HG02884 (cell line): Measurements from ENCODE around the gene GDF2.

Source experiments
- ATAC-seq: cut with Tn5 transposase; IDR thresholded peaks from one replicate; pipeline ENCODE4 v1.9.1; 2021; ENCODE audit warnings: mild to moderate bottlenecking, moderate library complexity; ENCODE audit not compliant: unreplicated experiment

The GDF2 gene

DNA sequence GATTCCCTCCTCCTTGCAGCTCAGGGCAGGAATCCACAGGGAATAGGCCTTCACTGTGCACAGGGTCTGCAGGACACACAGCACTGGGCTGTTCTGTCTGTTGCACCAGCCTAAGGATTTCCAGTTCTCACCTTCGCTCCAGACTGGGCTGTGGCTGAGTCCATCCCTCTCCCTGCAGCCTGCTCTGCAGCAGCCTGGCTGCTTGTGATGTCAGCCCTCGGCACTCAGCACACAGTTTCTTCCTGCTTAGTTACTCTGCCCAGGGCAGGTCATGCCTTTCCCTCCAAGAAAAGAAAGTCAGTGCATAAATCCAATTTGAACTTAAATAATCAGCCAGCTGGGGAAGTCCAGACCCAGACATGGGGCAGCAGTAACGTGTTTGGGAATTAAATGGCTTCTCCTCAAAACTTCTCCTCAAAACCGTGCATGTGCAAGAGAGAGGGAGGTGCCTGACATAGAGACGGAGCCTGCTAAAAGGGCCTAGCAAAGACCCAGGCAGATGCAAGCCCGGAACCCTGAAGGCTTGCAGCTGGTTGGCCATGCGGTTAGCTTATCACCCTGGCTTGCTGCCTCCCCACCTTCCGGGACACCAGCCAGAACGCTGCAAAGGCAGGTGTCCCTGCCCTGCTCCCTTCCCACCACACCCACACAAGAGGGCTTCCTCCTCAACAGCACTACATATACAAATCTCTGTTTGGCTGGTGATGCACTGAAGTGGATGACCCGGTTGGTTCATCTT, 10.9 kb upstream of the GDF2 start:
- ATAC-seq, result no peak

DNA sequence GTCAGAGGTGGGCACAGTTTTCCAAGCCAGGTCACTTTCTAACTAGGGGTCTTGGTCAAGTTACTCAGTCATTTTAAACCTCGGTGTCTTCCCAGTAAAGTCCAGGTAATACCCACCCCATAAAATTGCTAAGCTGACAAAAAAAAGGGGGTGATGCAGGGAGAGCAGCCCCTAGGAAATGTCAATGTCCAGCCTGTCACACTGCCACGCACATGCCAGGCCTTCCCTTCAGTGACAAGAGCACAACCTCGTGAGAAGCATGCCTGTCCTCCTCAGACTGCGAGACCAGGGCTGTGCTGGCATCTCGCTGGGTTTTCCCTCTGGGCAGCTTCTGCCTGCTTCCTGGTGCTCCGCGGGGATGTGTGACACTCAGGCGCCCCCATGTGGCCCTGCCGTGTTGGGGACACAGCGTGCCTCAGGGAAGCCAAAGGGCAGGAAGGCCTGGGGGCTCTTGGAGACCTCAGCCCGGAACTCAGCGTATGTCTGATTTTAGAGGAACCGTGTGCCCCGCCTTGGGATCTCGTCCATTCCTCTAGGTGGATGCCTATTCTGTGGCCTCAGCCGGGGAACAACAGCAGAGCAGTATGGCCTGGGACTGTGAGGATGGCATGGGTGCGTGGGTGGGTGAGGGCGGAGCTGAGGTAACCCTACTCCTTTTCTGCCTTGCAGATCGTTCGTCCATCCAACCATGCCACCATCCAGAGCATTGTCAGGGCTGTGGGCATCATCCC, 10.2 kb upstream of the GDF2 start:
- ATAC-seq, result no peak

DNA sequence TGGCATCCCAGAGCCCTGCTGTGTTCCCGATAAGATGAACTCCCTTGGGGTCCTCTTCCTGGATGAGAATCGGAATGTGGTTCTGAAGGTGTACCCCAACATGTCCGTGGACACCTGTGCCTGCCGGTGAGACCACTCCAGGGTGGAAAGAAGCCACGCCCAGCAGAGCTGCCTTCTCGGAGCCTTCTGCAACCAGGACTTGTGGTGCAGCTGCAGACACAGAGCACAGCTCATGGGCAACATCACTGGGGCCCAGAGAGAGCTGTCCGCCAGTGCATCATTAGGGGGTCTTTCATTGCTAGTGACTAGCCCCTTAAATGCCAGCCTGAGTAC, 9.6 kb upstream of the GDF2 start:
- ATAC-seq, result no peak

DNA sequence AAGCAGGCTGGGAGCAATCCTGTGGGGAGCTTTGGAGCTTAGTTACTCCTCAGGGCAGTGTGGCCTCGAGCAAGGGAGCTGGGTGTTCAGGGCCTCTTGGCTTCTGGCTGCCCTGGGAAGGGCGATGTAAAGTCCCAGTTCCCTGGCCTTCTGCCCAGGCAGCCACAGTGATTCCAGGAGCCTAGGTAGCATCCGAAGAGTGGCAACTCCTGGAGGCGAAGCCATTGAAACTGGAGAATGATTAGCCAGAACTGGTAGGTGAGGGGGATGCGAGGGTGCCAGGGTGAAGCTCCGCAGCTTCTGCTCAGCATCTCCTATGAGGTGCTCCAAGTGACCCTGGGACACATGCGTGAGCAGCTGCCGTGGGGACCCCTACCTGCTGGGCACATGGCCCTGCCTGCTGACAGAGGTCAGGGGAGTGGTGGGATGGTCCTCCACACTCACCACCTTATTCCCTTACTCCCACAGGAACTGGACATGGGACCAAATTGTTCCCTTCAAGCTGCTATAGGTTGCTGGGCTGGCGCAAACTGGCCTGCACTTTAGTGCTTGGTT, 7.8 kb upstream of the GDF2 start:
- no peak for ATAC-seq

DNA sequence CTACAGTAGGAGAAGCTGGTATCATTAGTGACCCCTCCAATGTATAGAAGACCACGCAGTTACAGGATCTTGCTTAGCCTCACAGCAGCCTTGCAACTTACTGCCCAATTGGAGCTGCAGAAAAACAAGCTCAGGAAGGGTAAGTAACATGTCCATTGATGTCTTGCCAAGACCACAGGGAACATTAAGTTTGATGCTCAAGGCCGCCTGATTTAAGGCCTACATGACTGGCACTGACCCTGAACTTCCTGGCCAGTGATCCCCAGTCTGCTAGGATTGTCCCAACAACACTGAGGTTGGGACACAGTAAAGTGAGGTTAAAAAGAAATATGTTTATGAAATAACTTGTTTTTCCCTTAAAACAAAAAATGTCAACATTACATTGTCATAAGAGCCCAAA, 6.8 kb upstream of the GDF2 start:
- ATAC-seq, result no peak

DNA sequence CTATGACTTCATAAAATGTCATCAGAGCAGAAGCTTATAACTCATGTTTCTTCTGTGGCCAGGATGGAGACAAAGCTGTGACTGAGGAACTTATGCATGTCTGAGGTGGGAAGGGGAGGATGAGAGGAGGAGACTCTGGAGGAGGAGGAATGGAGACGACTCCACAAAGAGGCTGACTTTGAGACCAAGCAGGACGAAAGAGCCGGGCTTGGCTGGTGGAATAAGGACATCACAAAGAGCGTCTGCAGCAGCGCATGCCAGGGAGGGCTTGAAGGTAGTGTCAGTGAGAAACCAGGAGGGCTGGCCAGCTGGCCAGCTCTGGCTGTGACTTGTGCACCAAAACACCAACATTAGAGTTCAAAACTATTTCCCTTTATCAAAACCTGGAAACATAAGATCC, 6.1 kb upstream of the GDF2 start:
- no peak for ATAC-seq

DNA sequence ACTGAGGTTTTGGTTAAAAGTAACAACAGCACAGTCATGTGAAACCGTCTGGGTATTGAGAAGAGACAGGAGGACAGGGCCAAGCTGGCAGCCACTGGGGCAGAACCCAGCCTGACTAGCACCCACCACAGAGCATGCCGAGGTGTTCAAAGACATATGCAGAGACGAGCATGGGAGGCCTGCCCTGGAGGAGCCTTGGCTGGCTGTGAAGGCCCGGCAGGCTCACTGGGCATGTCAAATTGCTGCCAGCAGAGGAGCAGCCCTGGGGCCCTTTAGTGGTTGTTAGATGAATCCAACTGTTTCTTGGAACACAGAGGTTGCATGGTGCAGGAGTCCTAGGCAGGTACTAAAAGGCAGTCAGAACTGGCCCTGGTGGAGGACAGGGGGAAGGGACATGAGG, 5.0 kb upstream of the GDF2 start:
- no peak for ATAC-seq

DNA sequence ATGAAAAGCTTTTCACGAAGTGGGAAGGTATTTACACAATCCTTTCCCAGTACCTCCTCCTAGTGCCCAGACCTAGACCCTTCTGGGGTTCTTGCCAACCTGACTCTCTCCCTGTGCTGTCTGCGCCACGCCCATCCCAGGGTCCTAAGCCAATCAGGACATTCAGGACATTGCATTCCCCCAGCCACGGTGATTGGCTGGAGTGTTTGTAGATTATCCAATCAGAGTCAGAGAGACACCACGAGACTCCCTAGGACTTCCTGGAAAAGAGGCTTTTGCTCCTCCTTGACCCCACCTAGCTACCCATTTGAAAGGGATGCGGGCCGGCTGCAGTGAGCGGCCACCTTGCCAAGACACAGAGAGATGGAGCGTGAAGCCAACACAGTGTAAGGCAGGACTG, 3.5 kb upstream of the GDF2 start:
- ATAC-seq, result no peak

DNA sequence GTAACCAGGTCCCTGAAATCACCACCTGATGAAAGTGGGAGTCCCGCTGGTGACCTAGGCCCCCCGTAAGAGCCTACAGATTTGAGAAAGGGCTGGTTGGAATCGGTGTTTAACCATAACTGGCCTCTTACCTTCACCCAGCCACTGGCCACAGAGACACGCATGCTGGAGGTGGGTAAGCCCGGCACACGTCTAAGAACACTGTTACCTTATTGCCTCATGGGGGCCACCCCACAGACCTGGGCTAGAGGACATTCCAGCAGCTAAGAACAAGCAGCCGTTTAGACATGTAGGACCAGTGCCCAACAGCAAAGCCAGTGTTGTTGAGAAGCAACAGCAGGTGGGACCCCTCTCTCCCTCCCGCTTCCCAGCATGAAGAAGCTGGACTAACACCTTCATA, 2.5 kb upstream of the GDF2 start:
- no peak for ATAC-seq

DNA sequence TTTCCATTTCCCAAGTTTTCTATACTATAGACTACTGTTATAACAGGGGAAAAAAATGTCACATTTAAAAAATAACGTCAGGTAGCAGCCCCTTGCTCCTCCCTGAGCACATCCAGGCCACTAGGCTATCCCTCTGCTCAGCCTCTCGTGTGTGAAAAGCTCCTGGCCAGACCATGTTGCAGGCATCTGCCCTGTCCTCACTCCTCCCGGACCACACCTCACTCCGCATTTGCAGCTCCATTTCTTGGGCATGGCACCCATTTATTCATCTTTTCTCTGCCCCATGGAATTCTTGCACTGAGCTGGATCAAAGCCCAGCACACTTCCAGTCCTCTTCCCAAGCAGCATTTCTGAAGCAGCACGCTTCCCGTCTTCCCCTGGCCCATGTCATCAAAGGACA, 1.4 kb upstream of the GDF2 start:
- ATAC-seq, result no peak

DNA sequence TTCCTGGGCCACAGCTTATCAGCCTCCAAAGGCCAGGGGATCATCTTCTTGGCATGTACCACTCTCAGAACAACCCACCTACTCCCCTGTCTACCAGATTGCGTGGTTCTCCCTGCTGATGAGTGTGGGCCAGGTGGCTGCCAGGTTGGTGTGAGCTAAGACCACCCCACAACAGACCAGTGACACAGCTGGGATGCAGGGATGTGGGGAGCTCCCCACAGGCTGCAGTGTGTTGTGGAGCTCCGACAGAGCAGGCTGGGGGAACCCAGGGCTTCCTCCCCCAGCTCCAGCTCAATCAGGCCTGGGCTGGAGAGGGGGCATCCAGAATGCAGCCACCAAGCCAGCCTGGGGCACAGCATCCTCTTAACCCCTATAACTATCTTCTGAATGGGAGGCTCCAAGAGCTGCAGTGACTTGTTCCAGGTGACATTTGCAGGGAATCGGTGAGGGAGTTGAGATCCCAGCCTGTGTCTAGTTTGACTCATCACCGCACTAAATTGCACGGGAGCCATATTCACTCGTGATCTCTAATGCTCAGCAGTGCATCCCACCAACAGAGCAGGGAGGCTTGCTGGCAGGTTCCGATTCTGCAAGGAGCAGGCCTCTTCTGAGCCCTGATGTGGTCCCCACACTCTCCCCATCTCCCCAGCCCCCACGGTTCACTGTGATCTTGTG, 596 bp upstream of the GDF2 start:
- no peak for ATAC-seq

DNA sequence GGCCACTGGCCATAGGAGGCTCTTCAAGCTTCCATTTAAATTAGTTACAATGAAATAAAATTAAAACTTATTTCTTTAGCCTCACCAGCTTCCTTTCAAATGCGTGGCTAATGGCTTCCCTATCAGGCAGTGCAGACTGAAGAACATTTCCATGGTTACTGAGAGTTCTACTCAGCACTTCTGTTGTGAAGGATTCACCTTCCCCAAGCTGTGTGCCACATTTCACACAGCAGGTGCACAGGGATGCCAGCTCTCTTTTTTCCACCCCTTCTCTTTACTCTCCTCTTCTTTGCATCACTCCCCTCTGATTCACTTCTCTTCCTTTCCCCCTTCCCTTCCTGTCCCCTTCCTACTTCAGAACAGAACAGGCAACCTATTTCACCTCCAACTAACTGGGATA, 833 bp downstream of the GDF2 start:
- ATAC-seq, result no peak

DNA sequence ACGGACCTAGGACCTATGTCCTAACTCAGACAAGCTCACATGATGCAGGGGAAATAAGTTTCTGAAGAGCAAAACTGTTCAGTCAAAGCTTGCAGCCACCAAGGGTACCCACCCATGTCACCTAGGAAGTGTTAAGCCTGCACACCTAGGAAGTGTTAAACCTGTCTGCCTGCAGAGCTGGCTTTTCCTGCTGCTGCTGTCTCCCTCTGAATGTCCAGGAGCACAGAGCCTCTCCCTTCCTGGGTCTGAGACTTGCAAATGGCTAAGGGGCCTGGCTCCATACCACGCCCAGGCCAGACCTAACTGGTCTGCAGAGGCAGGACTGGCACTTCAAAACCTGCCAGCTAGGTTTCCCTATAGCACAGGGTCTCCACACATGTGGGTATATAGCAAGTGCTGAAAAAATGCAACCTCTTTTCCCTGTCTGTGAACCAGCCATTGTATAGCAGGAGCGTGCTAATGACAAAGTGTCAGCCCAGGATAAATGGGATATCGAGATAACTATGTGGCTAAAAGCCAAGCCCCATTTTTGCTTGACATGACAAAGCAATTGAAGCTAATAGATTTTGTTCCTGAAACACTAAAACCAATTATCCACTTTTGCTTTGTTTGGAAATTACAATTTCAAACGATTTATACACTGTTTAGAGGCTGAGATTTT, 1.5 kb downstream of the GDF2 start:
- ATAC-seq, result no peak

DNA sequence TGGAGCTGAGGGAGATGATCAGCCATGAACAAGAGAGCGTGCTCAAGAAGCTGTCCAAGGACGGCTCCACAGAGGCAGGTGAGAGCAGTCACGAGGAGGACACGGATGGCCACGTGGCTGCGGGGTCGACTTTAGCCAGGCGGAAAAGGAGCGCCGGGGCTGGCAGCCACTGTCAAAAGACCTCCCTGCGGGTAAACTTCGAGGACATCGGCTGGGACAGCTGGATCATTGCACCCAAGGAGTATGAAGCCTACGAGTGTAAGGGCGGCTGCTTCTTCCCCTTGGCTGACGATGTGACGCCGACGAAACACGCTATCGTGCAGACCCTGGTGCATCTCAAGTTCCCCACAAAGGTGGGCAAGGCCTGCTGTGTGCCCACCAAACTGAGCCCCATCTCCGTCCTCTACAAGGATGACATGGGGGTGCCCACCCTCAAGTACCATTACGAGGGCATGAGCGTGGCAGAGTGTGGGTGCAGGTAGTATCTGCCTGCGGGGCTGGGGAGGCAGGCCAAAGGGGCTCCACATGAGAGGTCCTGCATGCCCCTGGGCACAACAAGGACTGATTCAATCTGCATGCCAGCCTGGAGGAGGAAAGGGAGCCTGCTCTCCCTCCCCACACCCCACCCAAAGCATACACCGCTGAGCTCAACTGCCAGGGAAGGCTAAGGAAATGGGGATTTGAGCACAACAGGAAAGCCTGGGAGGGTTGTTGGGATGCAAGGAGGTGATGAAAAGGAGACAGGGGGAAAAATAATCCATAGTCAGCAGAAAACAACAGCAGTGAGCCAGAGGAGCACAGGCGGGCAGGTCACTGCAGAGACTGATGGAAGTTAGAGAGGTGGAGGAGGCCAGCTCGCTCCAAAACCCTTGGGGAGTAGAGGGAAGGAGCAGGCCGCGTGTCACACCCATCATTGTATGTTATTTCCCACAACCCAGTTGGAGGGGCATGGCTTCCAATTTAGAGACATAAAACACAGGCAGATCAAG, 3.3 kb downstream of the GDF2 start:
- no peak for ATAC-seq

DNA sequence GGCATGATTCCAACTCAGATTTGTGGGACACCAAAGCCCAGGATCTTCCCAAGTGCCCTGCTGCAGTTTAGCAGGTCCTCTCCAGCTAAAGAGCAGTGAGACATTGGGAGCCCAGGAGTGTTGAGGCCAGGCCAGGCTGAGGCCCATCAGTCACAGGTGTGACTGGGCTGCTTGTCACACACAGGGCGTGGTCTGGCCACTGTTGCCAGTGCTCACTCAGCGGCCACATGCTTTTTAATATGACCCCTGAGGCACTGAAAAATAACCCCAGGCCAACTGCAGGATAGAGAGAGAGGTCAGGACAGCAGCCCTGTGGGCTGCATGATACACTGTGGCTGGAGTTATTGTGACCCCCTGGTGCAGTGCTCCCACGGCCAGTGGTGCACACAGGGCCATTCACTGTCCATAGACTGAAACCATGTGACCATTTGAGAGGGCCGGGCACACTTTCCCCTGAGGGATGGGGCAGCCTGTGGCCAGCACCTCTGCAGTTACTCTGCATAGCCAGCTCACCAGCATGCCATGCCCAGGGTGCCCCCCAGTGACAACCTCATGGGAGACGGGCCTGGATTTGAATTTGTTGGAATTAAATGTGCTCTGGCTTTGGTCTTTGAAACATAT, 4.2 kb downstream of the GDF2 start:
- ATAC-seq, result no peak

DNA sequence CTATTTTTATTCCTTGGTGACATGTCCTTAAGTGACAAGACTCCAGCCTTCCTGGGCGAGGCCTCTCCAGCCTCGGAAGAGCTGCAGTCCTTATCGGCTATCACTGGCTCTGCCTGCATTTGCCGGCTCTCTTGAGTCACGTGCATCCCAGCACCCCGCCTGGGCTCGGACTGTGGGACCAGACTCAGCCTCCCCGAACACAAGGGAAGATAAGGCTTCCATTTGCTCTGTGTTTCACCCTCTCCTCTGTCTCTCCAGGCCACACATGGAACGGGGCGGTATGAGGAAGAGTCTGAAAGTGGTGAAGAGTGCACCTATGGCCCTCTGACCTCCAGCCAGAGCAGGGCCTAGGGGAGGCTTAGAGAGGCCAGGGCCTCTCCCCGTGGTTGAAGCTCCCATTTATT, 4.7 kb downstream of the GDF2 start:
- no peak for ATAC-seq

DNA sequence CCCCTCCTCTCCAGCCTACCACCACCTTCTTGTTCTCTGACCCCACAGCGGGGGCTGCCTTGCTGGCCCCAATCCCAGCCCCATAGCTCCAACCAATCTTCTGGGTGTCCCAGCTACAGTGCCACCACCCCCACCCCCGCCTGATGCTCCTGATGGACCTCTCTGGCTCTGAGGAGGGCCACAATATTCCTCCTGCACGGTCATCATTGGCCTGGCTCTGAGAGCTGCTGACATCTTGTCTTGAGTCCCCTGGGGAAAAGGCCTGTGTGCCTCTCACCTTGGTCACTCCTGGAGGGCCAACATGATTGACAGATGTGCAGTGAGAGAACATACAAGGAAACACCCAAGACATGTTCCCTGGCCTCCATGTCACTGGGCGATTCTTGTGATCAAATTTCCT, 7.6 kb downstream of the GDF2 start:
- ATAC-seq, result no peak

DNA sequence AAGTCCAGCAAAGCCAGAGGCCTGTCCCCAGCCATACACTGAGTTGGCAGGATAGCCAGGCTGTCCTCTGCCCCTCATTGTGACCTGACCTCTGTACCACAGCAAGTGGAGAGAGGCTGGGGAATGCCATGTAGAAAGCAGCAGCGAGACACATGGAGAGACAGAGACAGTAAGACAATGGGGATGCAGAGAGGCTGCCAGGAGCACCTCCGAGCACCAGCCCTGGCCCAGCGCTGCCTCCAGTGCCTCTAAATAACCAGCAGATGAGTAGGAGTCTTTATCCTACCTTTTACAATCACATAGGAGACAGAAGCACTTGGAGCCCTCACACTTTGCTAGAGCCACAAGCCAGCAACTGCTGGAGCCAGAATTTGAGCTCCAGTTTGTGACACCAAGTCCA, 8.1 kb downstream of the GDF2 start:
- no peak for ATAC-seq

DNA sequence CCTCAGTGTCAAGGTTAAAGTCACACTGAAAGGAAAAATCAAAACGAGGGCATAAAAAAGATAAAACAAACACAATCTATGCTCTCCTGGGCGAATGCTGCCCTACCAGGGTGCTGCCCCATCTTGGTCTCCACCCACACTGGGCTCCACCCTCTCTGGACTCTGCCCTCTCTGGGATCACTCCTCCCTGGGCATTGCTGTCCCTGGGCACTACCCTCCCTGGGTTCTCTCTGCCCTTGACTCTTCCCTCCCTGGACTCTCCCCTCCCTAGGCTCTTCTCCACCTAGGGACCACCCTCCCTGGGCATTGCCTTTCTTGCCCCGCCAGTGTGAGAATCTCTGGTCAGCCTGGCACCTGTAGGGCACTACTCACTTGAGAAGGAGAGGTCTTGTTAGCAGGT, 8.6 kb downstream of the GDF2 start:
- ATAC-seq, result no peak

DNA sequence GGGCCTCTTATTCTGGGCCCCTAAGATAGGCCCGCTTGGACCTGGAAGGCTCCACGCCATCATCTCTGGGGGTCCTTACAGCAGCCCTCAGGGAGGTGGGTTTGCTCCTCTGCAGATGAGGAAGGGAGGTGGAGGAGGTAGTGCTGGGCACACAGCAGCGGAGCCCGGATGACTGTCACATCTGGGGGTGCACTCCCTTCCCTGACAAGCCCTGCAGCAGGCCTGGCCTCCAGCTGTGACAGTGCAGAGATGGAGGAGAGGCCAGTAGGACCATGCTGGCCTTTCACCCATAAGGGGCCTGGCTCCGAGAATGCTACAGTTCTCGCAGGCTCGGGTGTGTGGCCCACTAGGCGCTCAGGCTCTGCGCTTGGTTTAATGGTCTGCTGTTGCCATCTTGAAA, 9.2 kb downstream of the GDF2 start:
- ATAC-seq, result no peak
